NCI-H146 treated with DMSO at 0.1 percent for 48 hours (cell line): Measurements from ENCODE around the gene SOX5.
A peak's percentile ranks its signal among the peaks of the same experiment; 100 is the strongest.
"Not testable (repeated sequence)": the region's sequence is repeated elsewhere in the genome, so short reads cannot be mapped to it uniquely, and the experiment has no call there.

Experiments
- DNase-seq: peaks from one replicate; lab custom pipeline; 2025; ENCODE audit not compliant: unreplicated experiment; lab: John Stamatoyannopoulos, UW

The SOX5 gene

DNA sequence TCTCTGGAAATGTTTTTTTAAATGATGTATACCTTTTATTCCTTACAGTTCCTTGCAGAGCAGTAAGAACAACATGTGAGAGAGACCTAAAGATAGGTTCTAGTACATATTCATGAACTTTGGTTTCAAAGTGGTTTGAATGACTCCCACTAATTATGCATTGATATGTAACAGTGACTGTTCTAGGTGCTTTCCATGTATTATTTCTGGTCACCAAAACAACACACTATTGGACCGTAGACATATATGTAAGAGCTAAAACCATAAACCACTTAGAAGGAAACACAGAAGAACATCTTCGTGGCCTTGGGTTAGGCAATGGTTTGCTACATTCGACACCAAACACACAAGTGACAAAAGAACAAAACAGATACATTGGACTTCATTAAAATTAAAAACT lies 37.9 kb downstream of the SOX5 start:
- no peak for DNase-seq

DNA sequence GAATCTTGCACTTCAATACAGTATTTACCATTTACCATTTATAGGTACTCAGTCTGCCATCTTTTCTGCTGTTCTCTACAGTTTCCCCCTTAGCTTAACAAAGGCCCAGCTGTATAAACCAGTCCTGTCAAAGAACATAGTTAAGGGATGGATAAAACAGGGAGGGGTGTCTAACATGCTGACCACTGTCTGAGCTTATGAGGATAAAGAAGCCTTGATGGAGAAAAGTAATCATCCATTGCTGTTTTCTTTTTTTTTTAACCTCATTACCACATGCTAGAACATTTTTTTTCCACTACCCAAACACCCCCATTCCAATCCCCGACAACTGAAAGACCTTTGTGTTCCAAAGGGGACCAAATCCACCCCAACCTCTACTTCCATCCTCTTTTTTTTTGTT lies 39.9 kb downstream of the SOX5 start:
- DNase-seq, result no peak

DNA sequence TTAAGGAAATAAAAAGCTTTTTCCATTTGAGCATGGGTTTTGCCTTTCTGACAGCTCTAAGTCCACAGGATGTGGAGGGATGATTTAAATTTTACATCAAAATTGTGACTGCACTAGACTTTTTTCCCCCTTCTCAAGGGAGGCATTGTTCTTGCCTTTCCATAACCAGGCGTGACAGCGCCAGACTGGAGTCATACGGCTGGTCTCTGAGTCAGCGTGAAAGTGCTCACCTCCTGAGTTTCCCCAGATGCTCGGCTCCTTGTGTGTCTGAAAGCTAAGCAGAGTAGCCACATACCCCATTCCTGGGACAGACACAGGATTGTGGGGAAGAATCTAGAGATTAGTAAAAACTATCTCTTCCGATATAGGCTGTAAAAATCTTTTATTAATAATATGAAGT lies 43.1 kb downstream of the SOX5 start:
- no peak for DNase-seq

DNA sequence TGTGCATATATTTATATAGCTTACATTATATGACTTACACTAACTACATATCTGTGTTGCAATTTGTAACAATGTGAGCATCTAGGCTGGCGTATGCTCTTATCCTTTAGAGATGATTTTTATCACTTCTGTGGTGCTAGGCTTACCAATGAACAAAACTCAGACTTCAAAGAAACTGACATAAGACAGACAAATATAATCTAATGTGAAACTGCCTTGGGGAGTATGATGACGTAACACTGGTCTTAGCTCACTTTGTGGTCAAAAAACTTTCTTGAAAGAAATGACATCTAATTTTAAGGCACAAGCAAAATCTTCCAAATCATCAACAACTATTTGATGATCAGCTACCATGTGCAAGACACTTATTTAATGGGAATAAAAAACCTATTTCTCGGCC lies 50.0 kb downstream of the SOX5 start:
- no peak for DNase-seq

DNA sequence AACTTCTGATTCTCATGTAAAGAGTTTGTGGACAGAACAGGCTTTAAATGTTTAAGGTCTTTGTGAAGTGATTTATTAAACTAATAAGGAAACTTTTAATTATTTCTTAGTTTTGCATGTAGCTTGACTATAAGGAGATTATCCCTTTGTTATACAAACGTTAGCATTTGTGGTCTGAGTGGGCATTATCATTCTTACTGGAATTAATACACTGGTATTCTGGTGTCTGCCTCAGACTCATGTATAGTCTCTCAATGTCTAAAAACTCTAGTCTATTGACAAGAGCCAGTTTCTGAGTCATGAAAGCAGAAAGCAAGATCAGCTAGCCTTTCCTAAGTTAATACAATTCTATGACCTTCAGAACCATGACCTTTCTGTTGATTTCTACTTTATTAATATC lies 51.3 kb downstream of the SOX5 start:
- DNase-seq, result no peak

DNA sequence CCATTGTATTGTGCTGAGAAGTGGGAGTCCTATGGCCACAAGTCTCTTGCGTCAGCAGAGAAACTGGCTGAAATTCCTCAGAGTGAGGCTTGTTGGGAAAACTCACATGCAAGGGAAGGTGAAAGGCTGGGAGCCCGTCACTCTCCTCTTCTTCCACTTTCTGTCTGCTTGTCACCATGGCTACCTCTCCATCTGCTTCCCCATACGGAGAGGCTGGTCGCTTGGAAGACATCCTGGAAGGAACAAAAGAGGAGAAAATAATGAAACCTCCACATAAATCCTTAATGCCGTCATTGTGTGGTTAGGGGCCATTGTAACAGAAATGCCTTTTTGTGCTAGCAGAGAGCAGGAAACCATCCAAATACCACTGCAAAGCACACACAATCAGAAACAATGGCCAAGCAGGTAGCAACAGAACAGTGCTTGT lies 53.7 kb downstream of the SOX5 start:
- peak; percentile 88 for DNase-seq

DNA sequence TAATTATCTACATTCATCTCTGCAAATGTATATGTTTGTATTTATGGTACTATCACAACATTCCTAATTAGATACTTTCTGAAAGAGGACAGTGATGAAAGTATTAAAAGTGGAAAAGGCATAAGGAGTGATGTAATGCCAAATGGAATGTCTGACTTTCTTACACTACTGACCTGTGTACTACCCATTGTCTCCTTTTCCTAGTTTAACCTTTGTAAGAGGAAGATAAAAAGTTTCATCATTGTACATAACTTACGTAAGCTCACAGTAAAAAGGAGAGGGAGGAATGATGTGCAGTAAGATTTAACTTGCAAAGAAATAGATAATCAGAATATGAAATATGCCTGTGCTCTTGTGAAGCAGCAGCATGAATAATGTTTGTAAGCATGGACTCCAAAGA lies 55.9 kb downstream of the SOX5 start:
- DNase-seq, result no peak

DNA sequence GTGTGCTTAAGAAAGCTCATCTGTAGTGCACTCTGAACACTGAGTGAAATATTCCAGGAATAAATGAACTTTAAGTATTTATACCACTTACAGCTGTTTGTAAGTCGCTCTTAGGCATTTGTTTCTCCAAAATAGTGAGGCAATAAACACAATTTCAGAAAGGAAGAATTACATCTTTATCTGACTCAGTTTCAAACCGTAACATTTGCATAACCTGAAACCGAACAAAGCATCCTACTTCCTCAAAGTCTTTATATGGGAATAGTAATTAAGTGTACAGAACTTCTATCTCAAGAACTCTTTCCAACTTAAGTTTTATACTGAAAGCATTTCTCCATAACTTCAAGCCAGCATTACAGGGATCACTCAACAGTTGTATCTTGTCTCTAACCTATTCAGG lies 58.4 kb downstream of the SOX5 start:
- DNase-seq, result no peak

DNA sequence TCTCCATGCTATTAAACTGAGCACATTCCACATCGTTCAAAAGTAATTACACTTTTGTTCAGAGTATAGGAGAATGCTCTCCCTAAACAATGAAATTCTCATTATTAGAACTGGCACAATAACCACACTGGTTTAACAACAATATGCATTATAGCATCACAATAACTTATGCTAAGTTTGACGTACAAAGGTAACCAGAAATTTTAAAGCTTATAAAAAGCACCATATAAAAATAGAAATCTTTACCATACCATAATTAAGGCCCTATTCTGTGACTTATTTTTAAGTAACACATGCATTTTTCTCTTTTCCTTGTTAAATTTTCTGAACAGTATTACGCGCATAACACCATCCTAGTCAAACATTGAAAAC lies 60.4 kb downstream of the SOX5 start:
- no peak for DNase-seq

DNA sequence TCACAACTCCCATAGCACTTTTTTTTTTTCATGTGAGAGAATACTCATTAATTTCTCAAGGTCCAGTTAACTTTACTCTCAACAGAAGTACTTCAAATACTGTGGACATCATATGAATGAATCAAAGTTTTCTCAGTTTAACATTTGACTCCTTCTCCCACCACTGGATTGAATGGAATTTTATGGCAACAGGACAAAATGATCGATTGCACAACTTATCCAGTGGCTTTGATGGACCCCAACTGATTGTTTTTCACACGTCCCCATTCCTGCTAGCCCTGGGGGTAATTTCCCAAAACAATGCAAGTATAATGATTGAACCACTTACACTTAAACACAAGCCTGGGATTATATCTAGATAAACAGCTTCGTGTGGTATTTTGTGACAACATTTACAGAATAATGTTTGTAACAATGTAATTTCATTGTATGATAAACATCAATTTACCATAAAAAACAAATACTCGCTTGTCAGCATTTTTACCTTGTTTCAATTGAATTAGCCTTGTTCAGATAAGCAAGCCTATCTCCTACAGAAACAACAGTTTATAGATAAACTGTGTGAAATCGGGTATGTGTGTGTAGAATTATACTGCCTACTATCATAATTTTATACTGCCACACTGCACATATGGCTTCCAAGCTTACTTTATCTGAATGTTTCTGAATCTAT lies 60.9 kb downstream of the SOX5 start:
- DNase-seq, result no peak

DNA sequence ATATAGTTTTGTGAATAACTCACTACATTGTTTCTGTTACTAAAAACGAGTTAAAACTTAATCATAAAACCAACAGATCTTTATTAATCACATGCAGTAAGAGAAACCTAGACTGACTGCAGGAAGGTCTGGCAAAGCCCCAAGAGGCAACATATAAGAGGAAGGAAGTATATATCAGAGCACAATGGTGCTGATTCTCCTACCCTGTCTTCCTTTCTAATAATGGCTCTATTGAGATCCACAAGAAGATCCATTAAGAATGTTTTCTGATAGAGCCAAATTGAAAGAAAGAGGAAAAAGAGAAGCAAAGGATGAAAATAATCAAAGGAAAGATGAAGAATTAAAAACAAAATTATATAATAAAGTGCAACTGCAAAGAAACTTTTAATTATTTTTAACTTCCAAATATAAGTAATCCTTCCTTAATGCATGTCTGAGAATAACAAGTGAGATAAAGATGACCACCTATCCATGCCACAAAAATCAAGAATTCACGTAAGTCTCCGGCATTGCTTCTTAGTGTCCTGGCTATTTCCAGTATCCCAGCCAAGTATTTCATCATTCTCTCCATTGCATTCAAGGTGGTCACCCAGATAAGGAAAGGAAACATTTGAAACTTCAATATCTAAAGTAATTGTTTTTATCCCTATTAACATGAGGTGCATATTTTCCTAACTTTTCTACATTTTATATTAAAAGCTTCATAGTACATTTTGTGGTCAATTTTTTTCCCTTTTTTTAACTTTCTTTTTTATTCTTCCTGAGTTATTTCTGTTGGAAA lies 62.2 kb downstream of the SOX5 start:
- no peak for DNase-seq

DNA sequence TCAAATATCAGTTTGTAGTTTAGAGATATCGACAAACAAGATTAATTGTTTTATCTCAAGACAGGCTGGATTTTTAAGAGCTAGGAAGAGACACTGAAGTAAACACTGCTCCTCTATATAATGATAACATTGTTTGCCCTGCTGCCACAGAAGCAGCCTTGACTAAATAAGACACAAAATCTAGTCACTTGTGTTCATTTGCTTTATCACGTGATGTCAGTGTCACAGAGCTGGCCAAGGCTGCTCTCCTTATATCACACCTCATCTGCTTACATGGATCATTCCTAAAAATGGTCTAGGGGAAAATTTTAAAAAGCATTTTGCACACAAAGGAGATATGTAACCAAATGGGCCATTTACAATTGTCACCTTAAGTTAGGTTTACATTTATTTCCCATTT lies 64.1 kb downstream of the SOX5 start:
- DNase-seq, result no peak

DNA sequence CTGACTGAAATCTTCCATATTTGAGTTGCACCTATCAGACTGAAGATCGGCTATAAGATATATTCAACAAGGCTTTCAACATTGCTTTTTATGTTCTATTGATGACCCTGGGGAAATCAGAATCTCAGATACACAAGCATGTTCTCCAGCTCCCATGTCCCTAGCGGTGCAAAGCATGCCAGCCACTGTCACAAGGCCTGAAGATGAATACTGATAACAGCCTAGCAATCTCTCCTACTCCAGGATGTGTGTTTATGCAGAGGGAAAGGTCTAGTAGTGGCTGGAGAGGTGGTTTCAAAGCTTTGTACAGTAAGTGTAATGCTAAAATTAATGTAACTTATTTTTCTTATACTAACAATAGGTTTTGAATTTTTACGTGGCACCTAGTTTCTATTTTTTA lies 64.6 kb downstream of the SOX5 start:
- no peak for DNase-seq

DNA sequence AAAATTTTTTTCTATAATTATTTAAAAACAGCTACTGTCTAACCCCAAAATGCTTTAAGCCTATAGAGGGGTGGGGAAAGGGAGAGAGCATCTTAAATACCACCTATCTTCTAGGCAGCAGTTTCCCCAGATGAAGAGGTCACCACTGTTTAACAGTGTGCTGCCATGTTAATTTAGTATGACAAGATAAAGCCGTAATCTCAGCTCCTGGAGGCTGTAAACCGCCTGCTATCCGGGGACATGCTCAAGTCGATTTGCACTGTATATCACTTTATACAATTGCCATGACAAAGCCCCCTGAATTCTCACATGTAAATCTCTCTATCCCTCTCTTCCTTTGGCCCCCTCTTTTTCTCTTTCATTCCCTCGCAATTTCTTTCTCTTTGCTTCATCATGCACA lies 68.5 kb downstream of the SOX5 start:
- no peak for DNase-seq

DNA sequence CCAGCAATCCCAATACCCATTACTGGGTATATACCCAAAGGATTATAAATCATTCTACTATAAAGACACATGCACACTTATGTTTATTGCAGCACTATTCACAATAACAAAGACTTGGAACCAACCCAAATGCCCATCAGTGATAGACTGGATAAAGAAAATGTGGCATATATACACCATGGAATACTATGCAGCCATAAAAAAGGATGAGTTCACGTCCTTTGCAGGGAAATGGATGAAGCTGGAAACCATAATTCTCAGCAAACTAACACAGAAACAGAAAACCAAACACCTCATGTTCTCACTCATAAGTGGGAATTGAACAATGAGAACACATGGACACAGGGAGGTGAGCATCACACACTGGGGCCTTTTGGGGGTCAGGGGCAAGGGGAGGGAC lies 72.9 kb downstream of the SOX5 start:
- DNase-seq, result not testable (repeated sequence)

DNA sequence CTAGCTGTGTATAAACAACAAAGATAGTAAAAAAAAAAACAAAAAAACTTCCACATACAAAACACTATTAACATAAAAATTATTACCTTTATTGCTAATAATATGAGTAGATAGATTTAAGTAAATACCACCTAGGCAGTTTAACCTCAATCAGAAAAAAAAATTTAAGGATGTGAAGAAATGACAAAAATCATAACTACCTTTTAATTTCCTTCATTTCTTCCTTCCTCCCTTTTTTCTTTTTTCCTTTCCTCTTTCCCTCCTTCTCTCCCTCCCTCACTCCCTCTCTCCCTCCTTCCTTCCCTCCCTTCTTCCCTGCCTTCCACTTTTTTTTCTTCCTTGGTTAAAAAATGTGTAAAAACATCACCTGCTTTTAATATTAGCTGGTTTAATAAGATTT lies 81.7 kb downstream of the SOX5 start:
- DNase-seq, result no peak

DNA sequence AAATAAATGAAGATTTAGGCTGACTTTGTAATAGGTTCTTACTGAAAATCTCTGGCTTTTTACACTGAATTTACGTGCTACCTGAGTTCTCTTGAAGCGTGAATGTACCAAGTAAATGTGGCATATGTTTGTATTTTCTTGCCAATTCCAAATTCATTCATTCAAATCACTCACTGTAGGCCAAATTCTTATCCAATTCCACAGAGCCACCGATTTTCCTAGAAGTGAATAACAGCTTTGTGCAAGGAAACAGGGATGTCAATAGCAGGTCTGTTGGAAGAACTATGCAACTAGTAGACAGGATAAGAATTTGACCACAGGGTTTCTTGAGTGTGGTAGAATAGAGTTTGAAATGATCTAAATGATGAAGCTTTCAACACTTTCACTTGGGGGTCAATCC lies 86.8 kb downstream of the SOX5 start:
- DNase-seq, result no peak

DNA sequence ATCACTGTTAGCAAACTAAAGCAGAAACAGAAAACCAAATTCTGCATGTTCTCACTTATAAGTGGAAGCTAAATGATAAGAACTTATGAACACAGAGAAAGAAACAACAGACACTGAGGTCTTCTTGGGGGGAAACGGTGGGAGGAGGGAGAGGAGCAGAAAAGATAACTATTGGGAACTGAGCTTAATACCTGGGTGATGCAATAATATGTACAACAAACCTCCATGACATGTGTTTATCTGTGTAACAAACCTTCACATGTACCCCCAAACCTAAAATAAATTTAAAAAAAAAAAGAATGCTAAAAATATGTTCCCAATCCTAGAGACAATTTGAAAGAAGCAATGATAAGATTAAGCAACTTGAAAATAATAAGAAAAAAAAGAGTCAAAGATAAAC lies 89.5 kb downstream of the SOX5 start:
- DNase-seq, result no peak

DNA sequence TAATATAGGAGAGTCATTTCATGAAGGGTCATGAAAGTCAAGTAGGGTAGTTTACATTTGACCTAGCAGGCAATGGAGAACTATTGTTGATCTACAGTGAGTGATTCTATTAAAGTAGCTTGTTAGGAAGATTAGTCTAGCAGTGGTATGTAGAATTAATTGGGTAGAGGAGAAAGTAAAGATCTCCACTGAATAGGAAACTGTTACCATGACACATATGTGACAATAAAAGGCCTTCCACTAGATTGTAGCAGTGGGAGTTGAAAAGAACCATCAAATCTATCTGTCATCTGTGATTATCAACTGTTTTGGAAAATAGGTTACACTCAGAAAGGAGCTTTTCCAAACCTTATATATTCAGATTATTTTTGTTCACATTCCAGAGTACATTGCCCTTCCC lies 92.3 kb downstream of the SOX5 start:
- DNase-seq, result no peak

DNA sequence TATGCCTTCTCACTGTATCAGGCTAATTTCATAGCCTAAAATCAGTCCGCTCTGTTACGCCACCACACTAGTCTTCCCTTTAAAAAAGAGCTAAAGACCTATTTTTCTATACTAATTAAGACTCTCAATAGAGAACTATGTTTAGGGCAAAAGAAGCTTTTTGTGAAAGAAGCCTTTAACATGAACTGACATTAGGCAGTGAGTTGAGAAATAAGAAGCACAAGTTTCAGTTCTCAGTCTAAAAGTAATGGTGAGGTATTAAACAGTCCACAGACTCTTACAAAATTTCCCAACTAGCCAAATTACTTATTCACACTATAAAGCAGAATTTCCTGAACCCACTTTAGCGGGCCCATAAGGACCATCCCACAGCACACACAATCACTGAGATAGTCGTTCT lies 93.7 kb downstream of the SOX5 start:
- no peak for DNase-seq

DNA sequence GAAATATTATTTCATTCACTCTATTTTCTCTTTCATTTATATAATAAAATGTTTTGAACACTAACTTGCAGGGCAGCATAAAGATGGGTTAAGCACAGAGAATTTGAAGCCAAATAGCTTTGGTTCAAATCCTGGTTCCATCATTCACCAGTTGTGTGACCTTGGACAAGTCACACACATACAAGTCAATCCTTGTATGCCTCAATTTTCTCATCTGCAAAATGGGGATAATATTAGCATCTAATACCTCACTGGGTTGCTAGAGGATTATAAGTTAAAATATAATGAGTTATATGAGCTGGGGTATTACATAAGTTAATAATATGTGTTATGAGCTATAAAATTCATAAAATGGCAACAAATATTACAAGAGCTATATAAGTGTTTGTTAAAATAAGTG lies 94.9 kb downstream of the SOX5 start:
- no peak for DNase-seq

DNA sequence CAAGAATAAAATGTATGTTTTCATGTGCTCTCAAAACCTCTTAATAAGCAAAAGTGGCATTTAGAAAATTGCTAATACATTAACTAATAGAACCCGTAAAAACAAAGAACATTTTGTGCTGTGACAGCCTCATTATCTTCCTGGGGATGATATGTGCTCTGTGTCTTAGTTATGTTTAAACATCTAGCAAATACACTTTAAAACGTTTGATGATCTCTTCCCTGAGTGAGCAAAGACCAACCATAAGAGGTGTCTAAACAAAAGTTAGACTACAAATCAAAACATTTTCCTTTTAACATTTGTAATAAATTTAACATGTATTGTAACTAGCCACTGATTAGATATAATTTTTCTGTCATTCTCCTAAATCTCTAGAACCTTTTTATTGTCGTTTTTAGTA lies 95.8 kb downstream of the SOX5 start:
- DNase-seq, result no peak

DNA sequence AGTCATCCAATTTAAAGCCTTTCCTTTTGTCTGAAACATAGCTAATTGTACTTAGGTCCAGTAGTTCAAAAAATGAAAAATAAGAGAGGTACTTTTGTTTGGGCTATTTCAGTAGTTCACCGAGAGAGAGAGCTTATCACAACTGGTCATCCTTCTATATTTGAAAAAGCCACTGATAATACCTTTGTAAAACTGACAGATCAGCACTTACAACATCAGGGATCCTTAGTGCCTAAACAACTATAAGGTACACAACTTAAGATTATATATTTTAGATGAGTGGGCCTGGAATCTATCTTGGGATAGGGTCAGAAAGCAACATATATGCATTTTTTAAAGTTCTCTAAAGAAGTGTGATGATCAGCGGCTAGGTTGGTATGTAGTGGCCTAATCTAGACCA lies 97.9 kb downstream of the SOX5 start:
- no peak for DNase-seq
